ENCODE measurements around the gene SLC25A21.

GRCh38 chr14:36998686-36999085 lies 173.7 kb downstream of the SLC25A21 start:
- TF ChIP-seq CTCF (IDR thresholded peaks at IDR 0.05) (no peak), POLR2A (IDR thresholded peaks at IDR 0.05) (no peak)

Data from esophagus squamous epithelium (tissue), 4 donors.